Ishikawa (cell line): ENCODE measurements around the gene SORCS3.
A peak's percentile ranks its signal among the peaks of the same experiment; 100 is the strongest.

ENCODE experiments used
- CEBPB ChIP-seq: IDR thresholded peaks from 2 replicates; pipeline ENCODE4 v1.6.1; 2012
- CREB1 ChIP-seq: IDR thresholded peaks from 2 replicates; pipeline ENCODE4 v1.6.1; 2012; ENCODE audit warnings: low read depth
- EGR1 ChIP-seq: IDR thresholded peaks from 2 replicates; pipeline ENCODE4 v1.6.1; 2012
- EP300 ChIP-seq: IDR thresholded peaks from 2 replicates; pipeline ENCODE4 v1.6.1; 2012; ENCODE audit warnings: borderline replicate concordance
- FOXM1 ChIP-seq: IDR thresholded peaks from 2 replicates; pipeline ENCODE4 v1.6.1; 2012; ENCODE audit warnings: low read depth, borderline replicate concordance
- NFIC ChIP-seq: IDR thresholded peaks from 2 replicates; pipeline ENCODE4 v1.6.1; 2012
- RAD21 ChIP-seq: IDR thresholded peaks from 2 replicates; pipeline ENCODE4 v1.6.1; 2012; ENCODE audit warnings: low read depth
- TAF1 ChIP-seq: IDR thresholded peaks from 2 replicates; pipeline ENCODE4 v1.6.1; 2012; ENCODE audit warnings: low read depth, mild to moderate bottlenecking
- TCF12 ChIP-seq: IDR thresholded peaks from 2 replicates; pipeline ENCODE4 v1.6.1; 2012; ENCODE audit warnings: low read depth
- TEAD4 ChIP-seq: IDR thresholded peaks from 2 replicates; pipeline ENCODE4 v1.6.1; 2012
- YY1 ChIP-seq: IDR thresholded peaks from 2 replicates; pipeline ENCODE4 v1.6.1; 2012; ENCODE audit warnings: low read depth
- ZBTB7A ChIP-seq: IDR thresholded peaks from 2 replicates; pipeline ENCODE4 v1.6.1; 2012; ENCODE audit warnings: low read depth
- TF ChIP-seq, protein P1 (sequence below): IDR thresholded peaks from 2 replicates; pipeline ENCODE4 v1.6.1; 2012; ENCODE audit warnings: low read depth, mild to moderate bottlenecking
- TF ChIP-seq, protein P2 (sequence below): IDR thresholded peaks from 2 replicates; pipeline ENCODE4 v1.6.1; 2012
- TF ChIP-seq, protein P3 (sequence below): IDR thresholded peaks from 2 replicates; pipeline ENCODE4 v1.6.1; 2012

The SORCS3 gene

DNA sequence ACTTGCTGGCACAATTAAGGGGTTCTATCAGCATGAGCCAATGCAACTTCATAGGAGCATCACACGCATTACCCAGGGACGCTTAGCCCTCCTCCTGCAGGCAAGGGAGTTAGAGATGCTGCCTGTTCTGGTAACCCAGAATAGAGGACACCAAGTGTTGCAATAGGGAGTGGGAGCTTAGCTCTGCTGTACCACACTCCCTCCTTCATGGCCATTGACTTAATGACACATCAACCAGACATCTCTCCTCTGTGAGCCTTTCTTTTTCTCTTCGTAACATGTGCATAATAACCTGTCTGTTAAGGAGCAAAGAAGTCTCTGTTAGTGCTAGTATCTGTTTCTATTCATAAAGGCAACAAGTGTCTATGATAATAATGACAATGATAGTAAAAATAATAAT lies 282.4 kb downstream of the SORCS3 start:
- TF ChIP-seq EGR1 (no peak), NFIC (no peak), EP300 (no peak), CEBPB (no peak), FOXM1 (no peak), TAF1 (no peak), CREB1 (no peak), TEAD4 (no peak), ZBTB7A (no peak), RAD21 (no peak), TCF12 (no peak), YY1 (no peak)
- TF ChIP-seq, protein P1, sequence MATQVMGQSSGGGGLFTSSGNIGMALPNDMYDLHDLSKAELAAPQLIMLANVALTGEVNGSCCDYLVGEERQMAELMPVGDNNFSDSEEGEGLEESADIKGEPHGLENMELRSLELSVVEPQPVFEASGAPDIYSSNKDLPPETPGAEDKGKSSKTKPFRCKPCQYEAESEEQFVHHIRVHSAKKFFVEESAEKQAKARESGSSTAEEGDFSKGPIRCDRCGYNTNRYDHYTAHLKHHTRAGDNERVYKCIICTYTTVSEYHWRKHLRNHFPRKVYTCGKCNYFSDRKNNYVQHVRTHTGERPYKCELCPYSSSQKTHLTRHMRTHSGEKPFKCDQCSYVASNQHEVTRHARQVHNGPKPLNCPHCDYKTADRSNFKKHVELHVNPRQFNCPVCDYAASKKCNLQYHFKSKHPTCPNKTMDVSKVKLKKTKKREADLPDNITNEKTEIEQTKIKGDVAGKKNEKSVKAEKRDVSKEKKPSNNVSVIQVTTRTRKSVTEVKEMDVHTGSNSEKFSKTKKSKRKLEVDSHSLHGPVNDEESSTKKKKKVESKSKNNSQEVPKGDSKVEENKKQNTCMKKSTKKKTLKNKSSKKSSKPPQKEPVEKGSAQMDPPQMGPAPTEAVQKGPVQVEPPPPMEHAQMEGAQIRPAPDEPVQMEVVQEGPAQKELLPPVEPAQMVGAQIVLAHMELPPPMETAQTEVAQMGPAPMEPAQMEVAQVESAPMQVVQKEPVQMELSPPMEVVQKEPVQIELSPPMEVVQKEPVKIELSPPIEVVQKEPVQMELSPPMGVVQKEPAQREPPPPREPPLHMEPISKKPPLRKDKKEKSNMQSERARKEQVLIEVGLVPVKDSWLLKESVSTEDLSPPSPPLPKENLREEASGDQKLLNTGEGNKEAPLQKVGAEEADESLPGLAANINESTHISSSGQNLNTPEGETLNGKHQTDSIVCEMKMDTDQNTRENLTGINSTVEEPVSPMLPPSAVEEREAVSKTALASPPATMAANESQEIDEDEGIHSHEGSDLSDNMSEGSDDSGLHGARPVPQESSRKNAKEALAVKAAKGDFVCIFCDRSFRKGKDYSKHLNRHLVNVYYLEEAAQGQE: no peak
- TF ChIP-seq, protein P2, sequence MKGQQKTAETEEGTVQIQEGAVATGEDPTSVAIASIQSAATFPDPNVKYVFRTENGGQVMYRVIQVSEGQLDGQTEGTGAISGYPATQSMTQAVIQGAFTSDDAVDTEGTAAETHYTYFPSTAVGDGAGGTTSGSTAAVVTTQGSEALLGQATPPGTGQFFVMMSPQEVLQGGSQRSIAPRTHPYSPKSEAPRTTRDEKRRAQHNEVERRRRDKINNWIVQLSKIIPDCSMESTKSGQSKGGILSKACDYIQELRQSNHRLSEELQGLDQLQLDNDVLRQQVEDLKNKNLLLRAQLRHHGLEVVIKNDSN: no peak
- TF ChIP-seq, protein P3, sequence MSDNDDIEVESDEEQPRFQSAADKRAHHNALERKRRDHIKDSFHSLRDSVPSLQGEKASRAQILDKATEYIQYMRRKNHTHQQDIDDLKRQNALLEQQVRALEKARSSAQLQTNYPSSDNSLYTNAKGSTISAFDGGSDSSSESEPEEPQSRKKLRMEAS: no peak

DNA sequence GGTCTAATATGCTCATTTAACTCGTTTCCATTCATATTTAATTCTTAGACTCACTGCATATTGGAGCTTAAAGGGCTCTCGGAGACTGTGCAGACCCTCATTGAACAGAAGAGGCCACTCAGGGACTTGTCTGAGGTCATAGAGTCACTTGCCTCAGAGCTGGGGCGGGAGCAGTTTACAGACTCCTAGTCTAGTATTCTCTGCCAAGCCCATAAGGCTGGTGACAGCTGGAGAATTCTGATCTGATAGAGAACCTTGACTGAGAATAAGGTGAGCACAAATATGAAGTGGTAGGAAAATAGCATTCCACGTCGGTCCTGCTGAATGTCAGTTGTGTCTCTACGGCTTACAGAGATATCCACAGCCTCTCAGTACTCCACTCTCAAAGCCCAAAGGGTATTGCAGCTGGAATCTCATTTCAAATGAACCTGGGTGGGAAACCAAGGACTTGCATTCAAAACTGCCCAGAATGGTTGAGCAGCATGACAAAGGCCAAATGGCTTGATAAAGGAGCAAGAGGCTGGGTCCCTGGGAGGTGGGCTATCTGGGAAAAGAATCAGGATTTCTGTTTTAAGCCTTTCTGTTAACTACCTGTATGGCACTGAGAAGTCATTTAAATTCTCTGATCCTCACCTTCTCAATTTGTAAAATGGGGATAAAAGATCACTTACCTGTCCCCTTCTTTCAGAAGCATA lies 283.2 kb downstream of the SORCS3 start:
- TF ChIP-seq, protein P3: no peak

DNA sequence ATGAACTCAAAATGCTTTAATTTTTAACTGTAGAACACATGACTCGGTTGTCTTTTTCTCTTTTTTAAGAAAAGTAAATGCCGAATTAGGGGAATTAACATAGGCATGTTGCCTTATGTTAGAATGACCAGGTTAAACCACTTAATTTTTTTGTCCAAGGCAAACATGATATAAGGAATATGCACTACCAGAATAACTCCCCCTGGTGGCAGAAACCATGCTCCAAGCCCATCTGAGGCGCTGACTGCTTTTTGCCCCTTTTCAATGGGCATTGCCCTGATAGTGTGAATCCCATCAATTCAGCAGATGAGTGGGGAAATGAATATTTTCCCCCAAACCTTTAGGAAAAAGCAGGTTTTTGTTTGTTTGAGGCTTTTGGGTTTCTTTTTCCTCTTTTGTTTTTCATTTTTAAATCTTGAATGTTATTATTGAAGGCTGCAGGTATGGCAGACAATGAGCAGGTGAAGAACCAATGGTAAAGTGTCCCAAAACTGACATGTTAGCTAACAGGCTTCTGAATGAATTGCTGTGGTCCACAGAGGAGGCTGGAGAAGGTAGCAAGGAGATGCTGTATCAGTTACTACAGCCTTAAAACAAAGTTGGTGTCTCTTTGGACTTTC lies 284.3 kb downstream of the SORCS3 start:
- TF ChIP-seq, protein P2: no peak
- TF ChIP-seq YY1: no peak
- no peak for TF ChIP-seq EGR1
- TF ChIP-seq, protein P3: no peak
- TF ChIP-seq RAD21: peak; percentile 53

DNA sequence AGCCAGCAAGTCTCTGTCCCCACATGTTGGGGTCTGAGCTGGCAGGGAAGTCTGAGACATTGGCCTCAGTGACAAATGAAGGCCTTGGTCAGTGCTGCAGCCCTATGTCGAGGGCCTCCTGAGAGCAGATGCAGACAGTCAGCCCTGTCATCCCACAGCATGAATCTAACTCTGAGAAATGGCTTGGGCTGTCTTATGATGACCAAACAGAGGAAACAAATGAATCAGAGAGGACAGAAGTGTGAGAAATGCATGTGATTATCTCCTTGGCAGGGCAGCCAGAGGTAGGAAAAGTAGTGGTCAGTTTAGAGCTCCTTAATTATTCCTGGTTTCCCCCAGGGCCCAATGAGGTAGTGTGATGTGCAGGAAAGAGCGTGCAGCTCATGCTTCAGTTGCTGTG lies 287.6 kb downstream of the SORCS3 start:
- TF ChIP-seq CEBPB: no peak
- no peak for TF ChIP-seq EGR1
- no peak for TF ChIP-seq ZBTB7A
- TF ChIP-seq FOXM1: no peak
- no peak for TF ChIP-seq NFIC
- TF ChIP-seq TCF12: no peak
- TF ChIP-seq TAF1: no peak
- no peak for TF ChIP-seq EP300
- no peak for TF ChIP-seq CREB1

DNA sequence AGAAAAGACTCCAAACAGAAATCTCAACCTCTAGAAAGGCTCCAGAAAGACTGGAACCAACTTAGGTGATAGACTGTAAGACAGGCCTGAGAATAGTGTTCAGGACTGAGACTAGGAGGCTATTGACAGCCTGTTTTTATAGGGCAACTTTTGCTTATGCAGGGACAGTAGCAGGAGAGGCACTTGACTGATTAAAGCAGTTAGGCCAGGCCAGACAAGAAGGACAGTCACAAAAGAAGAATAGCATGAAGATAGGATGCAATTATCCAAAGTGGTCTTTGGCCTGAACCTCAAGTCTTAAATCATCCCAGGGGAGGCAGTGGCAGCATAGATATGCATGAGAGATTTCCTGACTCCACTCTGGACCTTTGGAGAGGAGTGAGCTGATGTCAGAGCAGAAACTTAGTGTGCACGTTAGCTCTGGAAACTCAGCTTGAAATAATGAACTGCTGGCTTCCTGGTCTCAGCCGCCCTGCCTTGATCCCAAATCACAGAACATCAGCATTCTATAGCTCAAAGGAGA lies 290.6 kb downstream of the SORCS3 start:
- TF ChIP-seq CREB1 (no peak), FOXM1 (no peak), NFIC (no peak), TAF1 (no peak), RAD21 (no peak), YY1 (no peak), EP300 (no peak)
- TF ChIP-seq, protein P2: no peak
- TF ChIP-seq, protein P1: no peak
